ENCODE results near the gene LCE2B.

- TF ChIP-seq, protein P1, sequence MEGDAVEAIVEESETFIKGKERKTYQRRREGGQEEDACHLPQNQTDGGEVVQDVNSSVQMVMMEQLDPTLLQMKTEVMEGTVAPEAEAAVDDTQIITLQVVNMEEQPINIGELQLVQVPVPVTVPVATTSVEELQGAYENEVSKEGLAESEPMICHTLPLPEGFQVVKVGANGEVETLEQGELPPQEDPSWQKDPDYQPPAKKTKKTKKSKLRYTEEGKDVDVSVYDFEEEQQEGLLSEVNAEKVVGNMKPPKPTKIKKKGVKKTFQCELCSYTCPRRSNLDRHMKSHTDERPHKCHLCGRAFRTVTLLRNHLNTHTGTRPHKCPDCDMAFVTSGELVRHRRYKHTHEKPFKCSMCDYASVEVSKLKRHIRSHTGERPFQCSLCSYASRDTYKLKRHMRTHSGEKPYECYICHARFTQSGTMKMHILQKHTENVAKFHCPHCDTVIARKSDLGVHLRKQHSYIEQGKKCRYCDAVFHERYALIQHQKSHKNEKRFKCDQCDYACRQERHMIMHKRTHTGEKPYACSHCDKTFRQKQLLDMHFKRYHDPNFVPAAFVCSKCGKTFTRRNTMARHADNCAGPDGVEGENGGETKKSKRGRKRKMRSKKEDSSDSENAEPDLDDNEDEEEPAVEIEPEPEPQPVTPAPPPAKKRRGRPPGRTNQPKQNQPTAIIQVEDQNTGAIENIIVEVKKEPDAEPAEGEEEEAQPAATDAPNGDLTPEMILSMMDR (conservative IDR thresholded peaks at IDR 0.05), result no peak
- TF ChIP-seq EZH2 (IDR thresholded peaks at IDR 0.05; ENCODE audit: low read depth), result no peak
Observed at GRCh38 chr1:152643945-152644344, 42.0 kb upstream of the LCE2B start.

Data from PC-9 (cell line).